HG02588 (cell line): Measurements from ENCODE around the gene AMBRA1.

Experiments used
- ATAC-seq: cut with Tn5 transposase; IDR thresholded peaks from one replicate; pipeline ENCODE4 v1.9.1; 2021; ENCODE audit warnings: mild to moderate bottlenecking, moderate library complexity; ENCODE audit not compliant: unreplicated experiment

The AMBRA1 gene

GRCh38 chr11:46511342-46511741, 82.5 kb downstream of the AMBRA1 start:
- ATAC-seq = no peak

GRCh38 chr11:46508360-46508759, 85.5 kb downstream of the AMBRA1 start:
- no peak for ATAC-seq

GRCh38 chr11:46506483-46506791, 87.4 kb downstream of the AMBRA1 start:
- no peak for ATAC-seq

- ATAC-seq = no peak
These were observed 87.9 kb downstream of the AMBRA1 start for GRCh38 chr11:46505741-46506482.

GRCh38 chr11:46504817-46505613, 88.8 kb downstream of the AMBRA1 start:
- no peak for ATAC-seq

- no peak for ATAC-seq
These were observed 94.0 kb downstream of the AMBRA1 start for GRCh38 chr11:46499821-46500220.

- no peak for ATAC-seq
These were observed 94.9 kb downstream of the AMBRA1 start for GRCh38 chr11:46498968-46499367.

GRCh38 chr11:46498179-46498578, 95.6 kb downstream of the AMBRA1 start:
- no peak for ATAC-seq

GRCh38 chr11:46497498-46497897, 96.3 kb downstream of the AMBRA1 start:
- ATAC-seq = no peak

GRCh38 chr11:46493791-46494190, 100.0 kb downstream of the AMBRA1 start:
- no peak for ATAC-seq

- ATAC-seq = no peak
These were observed 101.3 kb downstream of the AMBRA1 start for GRCh38 chr11:46492532-46492931.

GRCh38 chr11:46491661-46492330, 102.0 kb downstream of the AMBRA1 start:
- ATAC-seq = no peak

GRCh38 chr11:46490666-46491065, 103.2 kb downstream of the AMBRA1 start:
- no peak for ATAC-seq

- no peak for ATAC-seq
These were observed 103.9 kb downstream of the AMBRA1 start for GRCh38 chr11:46489656-46490560.

GRCh38 chr11:46485856-46486443, 107.9 kb downstream of the AMBRA1 start:
- ATAC-seq = no peak

GRCh38 chr11:46484101-46484500, 109.7 kb downstream of the AMBRA1 start:
- ATAC-seq = no peak

GRCh38 chr11:46480909-46481308, 112.9 kb downstream of the AMBRA1 start:
- no peak for ATAC-seq

GRCh38 chr11:46480166-46480726, 113.6 kb downstream of the AMBRA1 start:
- ATAC-seq = no peak

- no peak for ATAC-seq
These were observed 114.2 kb downstream of the AMBRA1 start for GRCh38 chr11:46479601-46480000.

- no peak for ATAC-seq
These were observed 115.6 kb downstream of the AMBRA1 start for GRCh38 chr11:46478196-46478595.
